ENCODE measurements around the gene PPP1R3A. TPM values are rescaled to one million over a fixed set of nuclear protein-coding genes. Genes with fewer than 3 reads are reported as not detected.

The PPP1R3A gene, protein sequence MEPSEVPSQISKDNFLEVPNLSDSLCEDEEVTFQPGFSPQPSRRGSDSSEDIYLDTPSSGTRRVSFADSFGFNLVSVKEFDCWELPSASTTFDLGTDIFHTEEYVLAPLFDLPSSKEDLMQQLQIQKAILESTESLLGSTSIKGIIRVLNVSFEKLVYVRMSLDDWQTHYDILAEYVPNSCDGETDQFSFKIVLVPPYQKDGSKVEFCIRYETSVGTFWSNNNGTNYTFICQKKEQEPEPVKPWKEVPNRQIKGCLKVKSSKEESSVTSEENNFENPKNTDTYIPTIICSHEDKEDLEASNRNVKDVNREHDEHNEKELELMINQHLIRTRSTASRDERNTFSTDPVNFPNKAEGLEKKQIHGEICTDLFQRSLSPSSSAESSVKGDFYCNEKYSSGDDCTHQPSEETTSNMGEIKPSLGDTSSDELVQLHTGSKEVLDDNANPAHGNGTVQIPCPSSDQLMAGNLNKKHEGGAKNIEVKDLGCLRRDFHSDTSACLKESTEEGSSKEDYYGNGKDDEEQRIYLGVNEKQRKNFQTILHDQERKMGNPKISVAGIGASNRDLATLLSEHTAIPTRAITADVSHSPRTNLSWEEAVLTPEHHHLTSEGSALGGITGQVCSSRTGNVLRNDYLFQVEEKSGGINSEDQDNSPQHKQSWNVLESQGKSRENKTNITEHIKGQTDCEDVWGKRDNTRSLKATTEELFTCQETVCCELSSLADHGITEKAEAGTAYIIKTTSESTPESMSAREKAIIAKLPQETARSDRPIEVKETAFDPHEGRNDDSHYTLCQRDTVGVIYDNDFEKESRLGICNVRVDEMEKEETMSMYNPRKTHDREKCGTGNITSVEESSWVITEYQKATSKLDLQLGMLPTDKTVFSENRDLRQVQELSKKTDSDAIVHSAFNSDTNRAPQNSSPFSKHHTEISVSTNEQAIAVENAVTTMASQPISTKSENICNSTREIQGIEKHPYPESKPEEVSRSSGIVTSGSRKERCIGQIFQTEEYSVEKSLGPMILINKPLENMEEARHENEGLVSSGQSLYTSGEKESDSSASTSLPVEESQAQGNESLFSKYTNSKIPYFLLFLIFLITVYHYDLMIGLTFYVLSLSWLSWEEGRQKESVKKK
- not detected in 3 replicates for total RNA-seq

DNA sequence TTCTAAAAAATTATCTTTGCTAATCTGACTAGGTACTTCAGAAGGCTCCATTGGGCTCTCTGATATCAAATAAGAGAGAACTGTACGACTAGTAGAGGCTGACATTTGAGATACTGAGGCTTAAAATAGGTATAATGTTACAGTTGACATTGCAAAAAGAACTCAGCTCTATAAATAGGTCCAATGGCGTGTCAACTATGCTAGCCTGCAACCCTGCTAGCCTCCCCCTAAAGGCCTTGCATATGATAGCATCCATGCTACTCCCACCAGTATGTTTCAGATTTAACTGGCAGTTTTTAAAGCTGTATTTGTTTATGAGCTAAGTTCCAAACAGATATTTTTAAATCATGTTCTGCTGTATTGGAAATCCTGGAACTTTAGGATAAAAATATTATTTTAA is at the start of gene PPP1R3A:
Gene PPP1R3A (minus strand): TSS at position 64 of the 400 bp plus-strand sequence. CDS start 13 bp downstream, at position 51.
- peaks cover 4% of the 10 kb centered on the region for H3K9me3 Mint-ChIP-seq
- H3K36me3 Mint-ChIP-seq, result no peaks in the 10 kb centered on the region
- H3K4me3 Mint-ChIP-seq, result no peak within 1 kb of the TSS
- no peak for DNase-seq (ENCODE audit: low spot score in 2 of 2, unreplicated experiment in 2 of 2)
- H3K4me1 Mint-ChIP-seq, result peaks cover 2% of the 10 kb centered on the region
- no peak within 1 kb of the TSS for H3K27ac Mint-ChIP-seq
- no peaks in the 10 kb centered on the region for H3K27me3 Mint-ChIP-seq (ENCODE audit: low read depth)
- TF ChIP-seq, protein P1, sequence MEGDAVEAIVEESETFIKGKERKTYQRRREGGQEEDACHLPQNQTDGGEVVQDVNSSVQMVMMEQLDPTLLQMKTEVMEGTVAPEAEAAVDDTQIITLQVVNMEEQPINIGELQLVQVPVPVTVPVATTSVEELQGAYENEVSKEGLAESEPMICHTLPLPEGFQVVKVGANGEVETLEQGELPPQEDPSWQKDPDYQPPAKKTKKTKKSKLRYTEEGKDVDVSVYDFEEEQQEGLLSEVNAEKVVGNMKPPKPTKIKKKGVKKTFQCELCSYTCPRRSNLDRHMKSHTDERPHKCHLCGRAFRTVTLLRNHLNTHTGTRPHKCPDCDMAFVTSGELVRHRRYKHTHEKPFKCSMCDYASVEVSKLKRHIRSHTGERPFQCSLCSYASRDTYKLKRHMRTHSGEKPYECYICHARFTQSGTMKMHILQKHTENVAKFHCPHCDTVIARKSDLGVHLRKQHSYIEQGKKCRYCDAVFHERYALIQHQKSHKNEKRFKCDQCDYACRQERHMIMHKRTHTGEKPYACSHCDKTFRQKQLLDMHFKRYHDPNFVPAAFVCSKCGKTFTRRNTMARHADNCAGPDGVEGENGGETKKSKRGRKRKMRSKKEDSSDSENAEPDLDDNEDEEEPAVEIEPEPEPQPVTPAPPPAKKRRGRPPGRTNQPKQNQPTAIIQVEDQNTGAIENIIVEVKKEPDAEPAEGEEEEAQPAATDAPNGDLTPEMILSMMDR (IDR thresholded peaks at IDR 0.05; ENCODE audit: unreplicated experiment), result no peak

DNA sequence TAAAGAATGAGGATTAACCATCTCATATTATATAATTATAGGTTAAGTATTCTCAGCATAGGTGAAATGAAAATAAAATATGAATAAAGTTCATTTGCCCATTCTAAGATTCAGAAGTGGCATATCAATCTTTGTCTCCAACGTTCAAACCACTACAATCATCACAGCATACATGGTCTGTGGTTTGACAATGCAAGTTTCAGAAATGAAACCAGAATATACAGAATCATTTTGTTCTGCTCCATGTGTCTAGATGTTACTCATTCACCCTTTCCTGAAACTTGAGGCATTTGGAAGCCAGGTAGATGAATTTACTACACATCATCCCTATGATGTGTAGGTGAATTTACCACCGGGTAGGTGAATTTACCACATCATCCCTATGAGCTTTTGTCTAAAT is 44.5 kb upstream of the PPP1R3A start:
- peaks cover 2% of the 10 kb centered on the region for H3K27me3 Mint-ChIP-seq (ENCODE audit: low read depth)
- H3K4me3 Mint-ChIP-seq, result no peak overlapping the region
- H3K27ac Mint-ChIP-seq, result no peak overlapping the region
- TF ChIP-seq, protein P1 (IDR thresholded peaks at IDR 0.05; ENCODE audit: unreplicated experiment), result no peak
- H3K4me1 Mint-ChIP-seq, result no peaks in the 10 kb centered on the region
- H3K9me3 Mint-ChIP-seq, result peaks cover 15% of the 10 kb centered on the region
- no peaks in the 10 kb centered on the region for H3K36me3 Mint-ChIP-seq
- no peak for DNase-seq (ENCODE audit: low spot score in 2 of 2, unreplicated experiment in 2 of 2)

DNA sequence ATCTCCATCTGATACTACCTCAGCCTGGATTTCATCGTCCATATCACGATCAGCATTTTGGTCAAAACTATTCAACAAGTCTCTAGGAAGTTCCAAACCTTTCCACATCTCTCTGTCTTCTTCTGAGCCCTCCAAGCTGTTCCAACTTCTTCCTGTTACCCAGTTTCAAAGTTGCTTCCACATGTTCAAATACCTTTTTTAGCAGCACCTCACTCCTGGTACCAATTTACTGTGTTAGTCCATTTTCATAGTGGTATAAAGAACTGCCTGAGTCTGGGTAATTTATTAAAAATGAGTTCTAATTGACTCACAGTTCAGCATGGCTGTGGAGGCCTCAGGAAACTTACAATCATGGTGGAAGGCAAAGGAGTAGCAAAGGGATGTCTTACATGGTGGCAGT is 41.1 kb upstream of the PPP1R3A start:
- Mint-ChIP-seq H3K4me1 (no peaks in the 10 kb centered on the region), H3K27me3 (ENCODE audit: low read depth) (no peaks in the 10 kb centered on the region), H3K9me3 (peaks cover 30% of the 10 kb centered on the region), H3K4me3 (no peak overlapping the region), H3K27ac (no peak overlapping the region), H3K36me3 (no peaks in the 10 kb centered on the region)
- TF ChIP-seq, protein P1 (IDR thresholded peaks at IDR 0.05; ENCODE audit: unreplicated experiment), result no peak
- DNase-seq (ENCODE audit: low spot score in 2 of 2, unreplicated experiment in 2 of 2), result no peak

DNA sequence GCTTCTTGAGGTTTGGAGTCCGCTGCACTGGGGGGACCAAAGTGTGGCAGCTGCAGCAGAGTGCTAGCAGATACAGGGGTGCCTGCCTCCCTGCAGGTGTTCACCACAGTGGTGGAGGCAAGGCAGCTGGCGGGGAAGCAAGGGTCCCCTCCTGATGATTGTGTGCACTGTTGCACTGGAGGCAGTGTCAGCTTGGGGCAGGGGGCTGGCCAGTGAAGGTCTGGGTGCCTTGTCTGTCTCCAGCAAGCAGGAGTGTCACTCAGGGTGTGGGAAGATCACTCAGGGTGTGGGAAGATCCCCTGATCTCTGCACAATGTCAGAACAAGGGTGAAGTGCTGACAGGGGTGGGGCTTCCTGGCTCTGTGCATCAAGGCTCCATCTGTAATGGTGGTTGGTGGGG is 36.3 kb upstream of the PPP1R3A start:
- no peak overlapping the region for H3K27ac Mint-ChIP-seq
- DNase-seq (ENCODE audit: low spot score in 2 of 2, unreplicated experiment in 2 of 2), result no peak
- no peaks in the 10 kb centered on the region for H3K4me1 Mint-ChIP-seq
- TF ChIP-seq, protein P1 (IDR thresholded peaks at IDR 0.05; ENCODE audit: unreplicated experiment), result no peak
- no peaks in the 10 kb centered on the region for H3K27me3 Mint-ChIP-seq (ENCODE audit: low read depth)
- H3K9me3 Mint-ChIP-seq, result peaks cover 73% of the 10 kb centered on the region
- H3K4me3 Mint-ChIP-seq, result no peak overlapping the region
- peaks cover 2% of the 10 kb centered on the region for H3K36me3 Mint-ChIP-seq

DNA sequence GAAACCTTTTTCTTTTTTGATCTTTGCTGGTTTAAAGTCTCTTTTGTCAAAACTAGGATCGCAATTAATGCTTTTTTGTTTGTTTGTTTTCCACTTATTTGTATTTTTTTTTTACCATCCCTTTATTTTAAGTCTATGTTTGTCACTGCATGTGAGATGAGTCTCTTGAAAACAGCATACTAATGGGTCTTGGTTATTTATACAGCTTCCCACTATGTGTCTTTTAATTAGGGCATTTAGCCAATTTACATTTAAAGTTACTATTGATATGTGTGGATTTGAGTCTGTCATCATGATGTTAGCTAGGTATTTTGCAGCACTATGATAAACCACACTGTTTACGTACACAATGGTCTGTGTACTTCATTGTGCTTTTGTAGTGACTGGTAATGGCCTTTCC is 34.7 kb upstream of the PPP1R3A start:
- no peak overlapping the region for H3K27ac Mint-ChIP-seq

More for the DNA sequence above, 34.7 kb upstream of the PPP1R3A start:
- TF ChIP-seq, protein P1 (IDR thresholded peaks at IDR 0.05; ENCODE audit: unreplicated experiment), result no peak
- no peak for DNase-seq (ENCODE audit: low spot score in 2 of 2, unreplicated experiment in 2 of 2)
- H3K9me3 Mint-ChIP-seq, result peaks cover 68% of the 10 kb centered on the region
- peaks cover 2% of the 10 kb centered on the region for H3K36me3 Mint-ChIP-seq
- H3K4me3 Mint-ChIP-seq, result no peak overlapping the region
- H3K27me3 Mint-ChIP-seq (ENCODE audit: low read depth), result no peaks in the 10 kb centered on the region
- no peaks in the 10 kb centered on the region for H3K4me1 Mint-ChIP-seq
